Mammary microvascular endothelial cell (primary cell): ENCODE measurements around the gene TRIAP1. TPM values are rescaled to one million over a fixed set of nuclear protein-coding genes. Genes with fewer than 3 reads are reported as not detected.

Experiments used
- total RNA-seq: library from RNA; depleted of rRNA; stranded (reverse); fragments of >200 nt; gene quantifications from 2 replicates; pipeline ENCODE4 v1.2.3, GENCODE V29; 2015

Gene TRIAP1
- 75.9 and 81.4 TPM in 2 replicates for total RNA-seq

GRCh38 chr12:120445911-120446843, at the start of gene TRIAP1, which contains the start of gene GATC:
Gene TRIAP1 (minus strand): TSS chr12:120446384. CDS start chr12:120446372, 12 bp downstream.
Gene GATC (plus strand): TSS chr12:120446444. CDS start chr12:120446481, 37 bp downstream.

DNA sequence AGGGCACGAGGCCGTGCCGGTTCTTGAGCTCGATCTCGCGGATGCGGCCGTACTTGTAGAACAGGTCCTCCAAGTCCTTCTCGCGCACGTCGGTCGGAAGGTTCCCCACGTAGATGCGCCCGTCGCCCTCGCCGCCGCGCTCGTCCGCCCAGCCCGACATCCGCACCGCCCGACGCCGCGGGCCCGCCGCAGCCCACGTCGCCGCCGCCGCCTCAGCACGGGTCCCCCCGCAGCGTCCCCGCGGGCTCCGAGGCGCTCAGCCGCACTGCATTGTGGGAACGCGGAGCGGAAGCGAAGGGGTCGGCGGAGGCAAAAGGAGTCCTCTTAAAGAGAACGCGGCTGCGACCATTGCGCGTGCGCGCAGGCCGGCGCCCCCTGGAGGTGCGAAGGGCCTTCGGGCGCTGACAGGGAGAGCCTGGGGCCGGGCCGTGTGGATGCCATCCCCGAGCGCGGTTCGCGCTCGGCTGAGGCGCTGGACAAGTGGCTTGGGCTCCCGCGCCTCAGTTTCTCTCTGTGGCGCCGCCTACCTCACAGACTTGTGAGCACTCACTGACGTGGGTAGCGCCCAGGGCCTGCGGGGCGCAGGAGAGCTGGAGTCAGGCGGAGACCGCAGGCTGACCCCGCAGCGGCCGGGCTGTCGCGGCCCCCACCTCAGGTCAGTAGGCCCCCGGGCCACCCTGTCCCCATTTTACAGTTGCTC, 23.4 kb upstream of the TRIAP1 start, which contains the start of gene SRSF9:
TSS of gene SRSF9 (minus strand) at position 299 of the 700 bp plus-strand sequence. CDS start at position 160, 139 bp downstream.

GRCh38 chr12:120437735-120438494, 8.3 kb downstream of the TRIAP1 start, which contains the start of gene COX6A1:
Gene COX6A1 (plus strand): TSS chr12:120438113. CDS start chr12:120438127, 14 bp downstream.

Other genes with a start within 250 kb of the TRIAP1 start
- 3,866 and 3,958 TPM in 2 replicates for gene RPLP0, start 245.3 kb downstream of the TRIAP1 start, total RNA-seq
- 202 and 234 TPM in 2 replicates for gene PXN, start 180.7 kb downstream of the TRIAP1 start, total RNA-seq
- gene RNU4-2, start 154.5 kb downstream of the TRIAP1 start, total RNA-seq = under 0.01 TPM in 2 replicates
- under 0.01 TPM in 2 replicates for gene RNU4-1, start 153.1 kb downstream of the TRIAP1 start, total RNA-seq
- gene SIRT4, start 144.1 kb downstream of the TRIAP1 start, total RNA-seq = 0.59 and 0.67 TPM in 2 replicates
- gene PLA2G1B, start 118.6 kb downstream of the TRIAP1 start, total RNA-seq = not detected in 2 replicates
- not detected in 2 replicates for gene MSI1, start 77.2 kb downstream of the TRIAP1 start, total RNA-seq
- 527 and 626 TPM in 2 replicates for gene COX6A1, start 8.3 kb downstream of the TRIAP1 start, total RNA-seq
- gene GATC, start 60 bp upstream of the TRIAP1 start, total RNA-seq = 17.2 and 19.0 TPM in 2 replicates
- 104 and 109 TPM in 2 replicates for gene SRSF9, start 23.4 kb upstream of the TRIAP1 start, total RNA-seq
- gene DYNLL1, start 49.7 kb upstream of the TRIAP1 start, total RNA-seq = 569 and 585 TPM in 2 replicates
- 34.0 and 35.1 TPM in 2 replicates for gene COQ5, start 82.8 kb upstream of the TRIAP1 start, total RNA-seq
- 110 and 160 TPM in 2 replicates for gene RNF10, start 88.0 kb upstream of the TRIAP1 start, total RNA-seq
- gene POP5, start 135.0 kb upstream of the TRIAP1 start, total RNA-seq = 29.0 and 36.6 TPM in 2 replicates
- gene CABP1, start 194.2 kb upstream of the TRIAP1 start, total RNA-seq = not detected in 2 replicates
- 82.7 and 90.1 TPM in 2 replicates for gene MLEC, start 240.8 kb upstream of the TRIAP1 start, total RNA-seq